Loucy (cell line): ENCODE data around the gene GRM7.

Experiments used
- CTCF ChIP-seq: fragments of 200-600 bp; sonication (generic); conservative IDR thresholded peaks from 2 replicates; pipeline ENCODE4 v1.5.1; 2014; ENCODE audit warnings: mild to moderate bottlenecking, antibody characterized with exemption, low read length
- EZH2phosphoT487 ChIP-seq: fragments of 200-600 bp; IDR thresholded peaks from 2 replicates; pipeline ENCODE4 v1.6.1; 2018; ENCODE audit warnings: antibody characterized with exemption, mild to moderate bottlenecking, moderate library complexity, borderline replicate concordance

DNA sequence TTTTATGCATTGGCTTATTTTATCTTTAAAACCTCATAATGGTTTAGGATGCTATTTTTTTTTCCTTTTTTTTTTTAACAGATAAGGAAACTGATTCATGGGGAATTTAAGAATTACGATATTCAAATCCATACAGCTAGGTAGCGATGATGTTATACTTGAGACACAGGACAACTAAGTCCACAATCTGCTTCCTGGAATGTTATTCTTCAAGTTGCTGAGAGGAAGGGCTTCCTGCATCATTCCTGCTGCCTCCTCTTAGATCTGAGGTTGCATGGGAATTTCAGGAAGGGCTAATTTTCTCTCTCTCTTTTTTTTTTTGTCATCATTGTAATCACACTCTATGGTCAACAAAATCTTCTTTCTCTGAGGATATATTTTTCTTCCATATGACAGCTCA is 595.5 kb downstream of the GRM7 start:
- TF ChIP-seq CTCF (no peak), EZH2phosphoT487 (no peak)
